Measurements from ENCODE around the gene GGA3.
"Not testable (repeated sequence)": the region's sequence is repeated elsewhere in the genome, so short reads cannot be mapped to it uniquely, and the experiment has no call there.

GRCh38 chr17:75255954-75256698 lies 5.3 kb downstream of the GGA3 start:
- TF ChIP-seq POLR2A, TAF1, POLR2AphosphoS5, SPI1, POU2F2 (IDR thresholded peaks at IDR 0.05; ENCODE audit: low read depth, low read length): not testable (repeated sequence)

Measured in GM12891 (cell line).